A172 (cell line): ENCODE measurements around the gene FAS. TPM values are rescaled to one million over a fixed set of nuclear protein-coding genes. Genes with fewer than 3 reads are reported as not detected.
A peak's percentile ranks its signal among the peaks of the same experiment; 100 is the strongest.

Experiments used
- DNase-seq: peaks from one replicate; pipeline ENCODE4 v3.0.0-alpha.2; 2015; ENCODE audit warnings: low spot score
- total RNA-seq: library from RNA; depleted of rRNA; stranded (reverse); fragments of >200 nt; shearing (Covaris generic); gene quantifications from 2 replicates; pipeline ENCODE4 v1.2.3, GENCODE V29; 2014; rRNA removed

Gene FAS
- total RNA-seq, 1 experiment from 2014 or later = 17.2 TPM

GRCh38 chr10:89035461-89035860, 44.9 kb downstream of the FAS start:
- no peak for DNase-seq

- DNase-seq = no peak
These were observed 46.5 kb downstream of the FAS start for GRCh38 chr10:89037096-89037495.

- no peak for DNase-seq
These were observed 52.0 kb downstream of the FAS start for GRCh38 chr10:89042562-89042961.

- DNase-seq = no peak
These were observed 52.5 kb downstream of the FAS start for GRCh38 chr10:89043052-89043451.

DNA sequence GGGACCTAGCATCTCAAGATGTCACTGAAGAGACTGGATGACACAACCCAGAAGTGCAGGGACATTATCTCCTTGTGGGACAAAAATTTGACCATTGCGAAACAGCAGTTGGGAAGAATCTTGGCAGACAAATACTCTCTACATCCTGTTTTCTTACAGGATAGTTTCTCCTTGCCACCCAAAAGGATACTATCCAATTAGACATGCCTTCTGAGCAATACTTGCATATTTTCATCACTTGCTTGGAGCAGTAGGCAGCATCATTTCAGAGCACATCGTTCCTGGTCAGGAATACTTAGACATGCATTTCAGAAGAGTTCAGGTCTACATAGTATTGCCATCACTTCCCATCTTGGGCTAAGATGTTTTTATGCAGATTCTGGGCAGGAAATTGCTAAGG, 56.8 kb downstream of the FAS start:
- DNase-seq = no peak

DNA sequence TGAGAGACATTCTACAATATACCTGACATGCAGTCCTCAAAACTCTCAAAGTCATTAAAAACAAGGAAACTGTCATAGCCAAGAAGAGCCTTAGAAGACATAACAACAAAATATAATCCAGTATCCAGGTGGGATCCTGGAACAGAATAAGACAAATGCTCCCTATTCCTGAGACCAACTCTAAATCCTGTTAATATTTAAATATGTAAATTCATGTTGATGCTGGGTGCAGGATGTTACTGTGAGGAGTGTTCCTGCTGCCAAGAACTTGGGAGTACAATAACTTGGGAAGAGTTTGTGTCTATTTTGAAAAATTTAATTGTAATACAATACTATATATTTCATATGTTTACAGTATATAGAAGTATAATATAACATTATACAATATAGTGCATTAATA, 61.0 kb downstream of the FAS start:
- DNase-seq = no peak

GRCh38 chr10:89053555-89053954, 63.0 kb downstream of the FAS start:
- DNase-seq = peak; percentile 50

DNA sequence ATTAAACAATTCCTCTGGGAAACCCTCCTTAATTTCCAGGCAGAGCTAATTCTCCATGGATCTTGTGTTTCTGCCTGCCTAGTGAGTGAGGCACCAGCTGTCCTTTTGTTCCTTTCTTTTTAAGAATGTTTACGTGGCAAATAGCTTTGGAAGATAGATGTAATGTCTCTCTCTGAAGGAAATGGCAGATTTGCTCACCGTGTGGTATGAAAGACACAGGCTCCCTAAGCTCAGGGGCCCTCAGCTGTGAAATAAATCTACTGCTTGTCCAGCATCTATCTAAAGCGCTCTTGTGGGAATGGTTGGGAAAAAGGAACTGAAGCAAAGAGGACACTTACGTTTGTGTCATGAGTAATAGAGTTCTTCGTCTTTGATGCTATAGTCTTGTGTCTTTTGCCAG, 64.6 kb downstream of the FAS start:
- no peak for DNase-seq

- no peak for DNase-seq
These were observed 72.3 kb downstream of the FAS start for GRCh38 chr10:89062861-89063260.

- no peak for DNase-seq
These were observed 72.9 kb downstream of the FAS start for GRCh38 chr10:89063465-89063864.

DNA sequence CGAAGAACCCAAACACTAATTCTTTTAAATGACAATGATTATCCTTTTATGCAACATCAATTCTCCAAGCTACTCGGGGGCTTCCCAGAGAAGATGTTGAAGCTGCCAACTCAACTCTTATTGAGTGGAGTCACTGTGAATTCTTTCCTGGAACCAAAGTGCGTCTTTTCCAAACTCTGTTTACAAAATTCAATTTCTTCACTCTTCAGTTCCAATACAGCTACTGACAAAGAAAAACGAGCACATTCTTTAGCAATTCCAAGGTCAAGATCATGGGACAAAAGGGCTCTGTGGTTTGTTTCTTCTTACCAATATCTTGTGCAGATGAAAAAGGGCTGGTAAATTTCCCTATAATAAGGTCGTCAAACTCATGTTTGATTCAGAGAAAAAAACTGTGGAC, 74.2 kb downstream of the FAS start:
- no peak for DNase-seq

Other genes starting within 250 kb of the FAS start
- gene LIPN, start 230.8 kb upstream of the FAS start, total RNA-seq = not detected in 2 replicates
- gene LIPM, start 188.1 kb upstream of the FAS start, total RNA-seq = not detected in 2 replicates
- gene ANKRD22, start 139.0 kb upstream of the FAS start, total RNA-seq = not detected in 2 replicates
- 40.4 and 48.8 TPM in 2 replicates for gene STAMBPL1, start 110.6 kb upstream of the FAS start, total RNA-seq
- 11.2 and 15.6 TPM in 2 replicates for gene ACTA2, start 38.0 kb upstream of the FAS start, total RNA-seq
- gene CH25H, start 216.5 kb downstream of the FAS start, total RNA-seq = 0.09 TPM in 1 of 2 replicates, not detected in the other